ENCODE data around the gene CDKL2.
"Not testable (repeated sequence)": the region's sequence is repeated elsewhere in the genome, so short reads cannot be mapped to it uniquely, and the experiment has no call there.

The CDKL2 gene

GRCh38 chr4:75552452-75552851 lies 77.9 kb downstream of the CDKL2 start:
- DNase-seq (ENCODE audit: low read depth): no peak

DNA sequence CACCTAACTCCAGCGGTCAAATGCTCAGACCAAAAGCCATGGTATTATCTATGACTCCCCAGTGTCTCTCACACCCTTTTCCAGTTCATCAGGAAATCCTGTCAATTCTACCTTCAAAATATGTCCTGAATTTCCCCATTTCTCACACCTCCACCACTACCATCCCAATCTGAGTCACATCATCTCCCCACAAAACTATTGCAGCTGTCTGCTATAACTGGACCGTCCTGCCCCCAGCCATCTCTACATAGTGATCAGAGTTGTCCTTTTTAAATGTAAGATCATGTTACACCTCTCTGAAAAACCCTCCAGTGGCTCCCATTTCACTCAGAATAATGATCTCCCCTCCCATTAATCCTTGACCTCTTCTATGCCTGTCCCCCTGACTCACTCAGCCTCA lies 81.3 kb downstream of the CDKL2 start:
- DNase-seq (ENCODE audit: low read depth): no peak

- DNase-seq (ENCODE audit: low read depth): no peak
Measured at GRCh38 chr4:75547647-75548387, 82.5 kb downstream of the CDKL2 start.

DNA sequence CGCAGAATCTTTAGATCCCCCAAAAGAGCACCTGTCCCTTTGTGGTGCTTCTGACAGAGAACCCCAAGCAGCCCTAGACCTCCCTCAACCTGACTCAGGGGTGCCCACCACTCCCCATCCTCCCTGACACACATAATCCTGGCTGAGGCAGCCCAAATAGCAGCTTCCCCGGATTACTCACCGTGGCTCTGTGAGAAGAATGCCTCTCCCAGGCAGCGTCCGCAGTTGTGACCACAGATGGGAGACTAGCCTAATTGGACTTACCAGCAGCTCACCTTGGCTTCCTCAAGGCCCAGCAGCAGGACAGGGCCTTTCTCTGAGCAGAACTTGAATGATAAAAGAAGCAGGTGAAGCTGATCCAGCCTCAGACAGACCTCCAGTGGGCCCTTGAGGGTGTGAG lies 84.8 kb downstream of the CDKL2 start:
- DNase-seq (ENCODE audit: low read depth): no peak

DNA sequence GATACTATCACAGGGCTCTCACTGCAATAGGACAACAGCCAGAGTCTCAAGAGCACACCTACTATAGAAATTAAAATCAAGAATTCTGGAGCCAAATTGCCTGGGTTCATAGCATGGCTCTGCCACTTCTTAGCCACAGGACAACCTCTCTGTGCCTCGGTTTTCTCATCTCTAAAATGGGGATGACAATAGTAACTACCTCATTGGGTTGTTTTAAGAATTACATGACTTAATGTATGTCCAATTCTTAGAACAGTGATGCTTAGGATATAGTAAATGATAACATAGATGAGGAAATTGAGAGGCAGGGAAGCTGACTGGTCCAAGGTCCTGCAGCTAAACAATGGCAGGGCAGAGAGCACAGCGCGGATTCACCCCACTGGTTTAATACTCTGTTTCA lies 85.5 kb downstream of the CDKL2 start:
- no peak for DNase-seq (ENCODE audit: low read depth)

- not testable (repeated sequence) for DNase-seq (ENCODE audit: low read depth)
Measured at GRCh38 chr4:75544220-75544619, 86.1 kb downstream of the CDKL2 start.

- no peak for DNase-seq (ENCODE audit: low read depth)
Measured at GRCh38 chr4:75542824-75543223, 87.5 kb downstream of the CDKL2 start.

DNA sequence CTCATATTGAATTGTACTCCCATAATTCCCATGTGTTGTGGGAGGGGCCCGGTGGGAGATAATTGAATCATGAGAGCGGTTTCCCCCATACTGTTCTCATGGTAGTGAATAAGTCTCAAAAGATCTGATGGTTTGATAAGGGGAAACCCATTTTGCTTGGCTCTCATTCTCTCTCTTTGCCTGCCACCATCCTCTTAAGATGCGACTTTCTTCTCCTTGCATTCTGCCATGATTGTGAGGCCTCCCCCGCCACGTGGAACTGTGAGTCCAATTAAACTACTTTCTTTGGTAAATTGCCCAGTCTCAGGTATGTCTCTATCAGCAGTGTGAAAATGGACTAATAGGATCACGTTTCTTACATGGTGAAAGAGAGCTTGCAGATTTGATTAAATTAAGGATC lies 93.0 kb downstream of the CDKL2 start:
- not testable (repeated sequence) for DNase-seq (ENCODE audit: low read depth)

- not testable (repeated sequence) for DNase-seq (ENCODE audit: low read depth)
Measured at GRCh38 chr4:75533926-75534325, 96.4 kb downstream of the CDKL2 start.

GRCh38 chr4:75533339-75533887 lies 96.9 kb downstream of the CDKL2 start:
- DNase-seq (ENCODE audit: low read depth): not testable (repeated sequence)

DNA sequence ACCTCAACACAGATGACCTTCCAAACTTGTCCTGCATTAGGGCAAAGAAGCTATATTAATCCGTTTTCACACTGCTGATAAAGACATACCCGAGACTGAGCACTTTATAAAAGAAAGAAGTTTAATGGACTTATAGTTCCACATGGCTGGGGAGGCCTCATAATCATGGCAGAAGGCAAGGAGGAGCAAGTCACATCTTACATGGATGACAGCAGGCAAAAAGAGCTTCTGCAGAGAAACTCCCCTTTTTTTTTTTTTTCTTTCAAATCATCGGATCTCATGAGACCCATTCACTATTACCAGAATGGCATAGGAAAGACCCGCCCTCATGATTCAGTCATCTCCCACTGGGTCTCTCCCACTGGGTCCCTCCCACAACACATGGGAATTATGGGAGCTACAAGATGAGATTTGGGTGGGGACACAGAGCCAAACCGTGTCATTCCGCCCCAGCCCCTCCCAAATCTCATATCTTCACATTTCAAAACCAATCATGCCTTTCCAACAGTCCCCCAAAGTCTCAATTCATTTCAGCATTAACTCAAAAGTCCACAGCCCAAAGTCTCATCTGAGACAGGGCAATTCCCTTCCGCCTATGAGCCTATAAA lies 98.7 kb downstream of the CDKL2 start:
- not testable (repeated sequence) for DNase-seq (ENCODE audit: low read depth)

GRCh38 chr4:75530556-75531322 lies 99.6 kb downstream of the CDKL2 start:
- no peak for DNase-seq (ENCODE audit: low read depth)

All from stimulated activated CD8-positive, alpha-beta memory T cell treated with anti-CD3 and anti-CD28 coated beads, Interleukin-4, amount 100 ng/mL, for 24 hours (primary cell).